ENCODE data around the gene OR5A2.
"Not testable (repeated sequence)": the region's sequence is repeated elsewhere in the genome, so short reads cannot be mapped to it uniquely, and the experiment has no call there.

Gene OR5A2

DNA sequence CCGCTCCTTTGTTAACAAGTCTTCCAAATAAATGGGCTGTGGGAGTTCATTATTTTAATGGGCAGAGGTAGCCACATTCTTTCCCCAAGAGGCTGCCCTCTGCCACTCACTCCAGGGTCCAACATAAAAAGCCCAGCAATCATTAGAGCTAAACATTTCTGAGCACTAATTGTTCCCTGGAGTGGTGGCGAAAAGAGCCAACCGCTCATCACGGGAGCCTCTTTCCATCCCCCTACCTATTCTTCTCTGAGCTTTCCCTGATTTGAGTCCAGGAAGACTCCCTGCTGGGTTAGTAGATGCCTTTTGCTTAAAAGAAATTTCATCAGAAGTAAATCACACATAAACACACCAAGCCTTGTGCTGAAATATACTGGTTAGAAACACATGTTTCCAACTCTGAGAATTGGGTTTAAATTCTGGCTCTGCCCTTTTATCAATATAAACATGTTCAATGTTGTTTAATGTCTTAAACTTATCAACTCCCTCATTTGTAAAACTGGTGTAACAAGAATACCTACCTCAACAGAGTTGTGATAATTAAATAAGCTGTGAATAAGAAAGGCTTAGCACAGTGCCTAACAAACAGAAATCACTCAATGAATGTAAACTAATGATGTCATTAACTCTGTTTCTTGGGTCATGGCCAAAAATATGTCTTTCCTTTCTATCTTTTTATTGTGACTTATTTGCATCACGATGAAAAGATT is at the start of gene OR5A2:
Gene OR5A2 (minus strand): TSS at position 53 of the 707 bp plus-strand sequence. CDS start 3,460 bp downstream, outside the sequence.
- peaks cover 2% of the 10 kb centered on the region for H3K9me3 ChIP-seq (ENCODE audit: low read length)
- H2AFZ ChIP-seq (ENCODE audit: low read depth, low read length): no peak within 1 kb of the TSS
- H3K4me3 ChIP-seq (ENCODE audit: low read length): no peak within 1 kb of the TSS
- peaks cover 16% of the 10 kb centered on the region for H3K4me1 ChIP-seq (ENCODE audit: insufficient read depth, low read length)
- H3K36me3 ChIP-seq (ENCODE audit: insufficient read depth, low read length): no peaks in the 10 kb centered on the region
- H3K27me3 ChIP-seq (ENCODE audit: insufficient read depth, low read length): no peaks in the 10 kb centered on the region

DNA sequence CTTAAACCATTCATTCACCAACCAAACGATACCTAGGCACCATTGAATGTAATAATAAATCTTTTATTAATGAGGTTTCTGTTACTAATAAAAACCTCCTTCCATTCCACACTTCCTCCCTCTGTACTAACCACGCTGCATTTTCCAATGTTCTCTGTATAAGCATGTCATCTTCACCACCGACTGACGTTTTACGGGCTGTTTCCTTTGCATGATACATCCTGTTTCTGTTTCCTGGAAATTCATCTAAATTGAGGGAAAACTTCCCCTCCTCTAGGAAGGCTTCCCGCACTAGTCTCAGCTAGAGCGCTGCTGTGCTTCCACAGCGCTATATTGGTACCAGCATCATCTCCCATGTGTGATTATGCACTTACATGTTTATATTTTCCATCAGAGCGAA is 49.0 kb upstream of the OR5A2 start:
- H3K27me3 ChIP-seq (ENCODE audit: insufficient read depth, low read length): peaks cover 2% of the 10 kb centered on the region
- H3K4me1 ChIP-seq (ENCODE audit: insufficient read depth, low read length): no peaks in the 10 kb centered on the region
- no peak overlapping the region for H3K4me3 ChIP-seq (ENCODE audit: low read length)
- H3K9me3 ChIP-seq (ENCODE audit: low read length): no peaks in the 10 kb centered on the region
- H3K36me3 ChIP-seq (ENCODE audit: insufficient read depth, low read length): no peaks in the 10 kb centered on the region
- no peak overlapping the region for H2AFZ ChIP-seq (ENCODE audit: low read depth, low read length)

GRCh38 chr11:59473015-59473414 is 46.8 kb upstream of the OR5A2 start, which contains the start of gene OR4D10:
OR4D10 (plus strand) TSS chr11:59473315; CDS start chr11:59477430, 4,115 bp downstream.
- Histone ChIP-seq H3K36me3 (ENCODE audit: insufficient read depth, low read length) (no peaks in the 10 kb centered on the region), H2AFZ (ENCODE audit: low read depth, low read length) (no peak within 1 kb of the TSS), H3K27me3 (ENCODE audit: insufficient read depth, low read length) (peaks cover 2% of the 10 kb centered on the region), H3K4me1 (ENCODE audit: insufficient read depth, low read length) (no peaks in the 10 kb centered on the region), H3K9me3 (ENCODE audit: low read length) (no peaks in the 10 kb centered on the region), H3K4me3 (ENCODE audit: low read length) (no peak within 1 kb of the TSS)

- no peaks in the 10 kb centered on the region for H3K9me3 ChIP-seq (ENCODE audit: low read length)
- no peak overlapping the region for H2AFZ ChIP-seq (ENCODE audit: low read depth, low read length)
- no peaks in the 10 kb centered on the region for H3K4me1 ChIP-seq (ENCODE audit: insufficient read depth, low read length)
- H3K36me3 ChIP-seq (ENCODE audit: insufficient read depth, low read length): no peaks in the 10 kb centered on the region
- H3K27me3 ChIP-seq (ENCODE audit: insufficient read depth, low read length): no peaks in the 10 kb centered on the region
- no peak overlapping the region for H3K4me3 ChIP-seq (ENCODE audit: low read length)
These were observed 37.0 kb upstream of the OR5A2 start for GRCh38 chr11:59463190-59463641.

- Histone ChIP-seq H3K27me3 (ENCODE audit: insufficient read depth, low read length) (no peaks in the 10 kb centered on the region), H3K4me1 (ENCODE audit: insufficient read depth, low read length) (no peaks in the 10 kb centered on the region), H3K9me3 (ENCODE audit: low read length) (no peaks in the 10 kb centered on the region), H3K36me3 (ENCODE audit: insufficient read depth, low read length) (no peaks in the 10 kb centered on the region), H3K4me3 (ENCODE audit: low read length) (no peak overlapping the region), H2AFZ (ENCODE audit: low read depth, low read length) (no peak overlapping the region)
These were observed 33.7 kb upstream of the OR5A2 start for GRCh38 chr11:59459916-59460315.

DNA sequence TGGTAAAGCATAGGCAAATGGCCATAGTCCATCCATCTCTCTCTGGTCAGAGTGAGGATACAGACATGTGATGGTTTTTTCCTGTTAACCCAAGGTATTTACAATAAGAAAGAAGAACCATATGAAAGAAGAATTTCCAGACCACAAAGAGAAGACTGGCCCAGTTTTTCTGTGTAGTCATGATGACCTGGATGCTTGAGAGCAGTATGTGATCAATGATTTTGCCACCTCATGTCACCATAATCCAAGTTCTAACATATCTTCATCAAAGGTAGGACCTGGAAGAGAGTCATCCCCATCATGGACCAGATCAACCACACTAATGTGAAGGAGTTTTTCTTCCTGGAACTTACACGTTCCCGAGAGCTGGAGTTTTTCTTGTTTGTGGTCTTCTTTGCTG is 30.4 kb upstream of the OR5A2 start, which contains the start of gene OR4D6:
Gene OR4D6 (plus strand): TSS at position 301 of the 400 bp plus-strand sequence. CDS start 0 bp downstream, at position 301.
- Histone ChIP-seq H3K9me3 (ENCODE audit: low read length) (no peaks in the 10 kb centered on the region), H3K4me3 (ENCODE audit: low read length) (no peak within 1 kb of the TSS), H2AFZ (ENCODE audit: low read depth, low read length) (no peak within 1 kb of the TSS), H3K4me1 (ENCODE audit: insufficient read depth, low read length) (no peaks in the 10 kb centered on the region), H3K27me3 (ENCODE audit: insufficient read depth, low read length) (no peaks in the 10 kb centered on the region), H3K36me3 (ENCODE audit: insufficient read depth, low read length) (no peaks in the 10 kb centered on the region)

DNA sequence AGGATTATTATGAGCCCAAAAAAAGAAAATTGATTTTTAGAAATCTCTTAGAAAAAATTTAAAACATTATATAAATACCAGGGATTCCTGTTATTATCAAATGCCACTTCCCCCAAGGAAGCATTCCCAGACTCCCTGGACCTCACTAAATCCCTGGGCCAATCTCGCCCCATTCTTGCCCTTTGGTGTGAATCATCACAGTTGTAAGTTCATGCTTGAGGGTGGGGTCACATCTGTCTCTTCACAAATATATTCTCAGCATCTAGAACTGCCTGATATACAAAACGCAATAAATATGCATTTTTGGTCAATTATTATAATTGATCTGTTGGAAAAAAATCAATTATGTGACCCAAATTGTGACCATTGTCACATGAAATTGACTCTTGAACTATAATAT is 22.3 kb upstream of the OR5A2 start:
- Histone ChIP-seq H2AFZ (ENCODE audit: low read depth, low read length) (no peak overlapping the region), H3K4me3 (ENCODE audit: low read length) (no peak overlapping the region), H3K36me3 (ENCODE audit: insufficient read depth, low read length) (no peaks in the 10 kb centered on the region), H3K4me1 (ENCODE audit: insufficient read depth, low read length) (no peaks in the 10 kb centered on the region), H3K27me3 (ENCODE audit: insufficient read depth, low read length) (no peaks in the 10 kb centered on the region), H3K9me3 (ENCODE audit: low read length) (no peaks in the 10 kb centered on the region)

DNA sequence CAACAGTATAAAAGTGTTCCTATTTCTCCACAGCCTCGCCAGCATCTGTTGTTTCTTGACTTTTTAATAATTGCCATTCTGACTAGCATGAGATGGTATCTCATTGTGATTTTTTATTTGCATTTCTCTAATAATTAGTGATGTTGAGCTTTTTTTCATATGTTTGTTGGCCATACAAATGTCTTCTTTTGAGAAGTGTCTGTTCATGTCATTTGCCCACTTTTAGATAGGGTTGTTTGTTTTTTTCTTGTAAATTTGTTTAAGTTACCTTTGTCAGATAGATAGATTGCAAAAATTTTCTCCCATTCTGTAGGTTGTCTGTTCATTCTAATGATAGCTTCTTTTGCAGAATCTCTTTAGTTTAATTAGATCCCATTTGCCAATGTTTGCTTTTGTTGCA is 19.4 kb upstream of the OR5A2 start:
- H3K36me3 ChIP-seq (ENCODE audit: insufficient read depth, low read length); H3K4me1 ChIP-seq (ENCODE audit: insufficient read depth, low read length); H3K9me3 ChIP-seq (ENCODE audit: low read length); H3K4me3 ChIP-seq (ENCODE audit: low read length); H2AFZ ChIP-seq (ENCODE audit: low read depth, low read length); H3K27me3 ChIP-seq (ENCODE audit: insufficient read depth, low read length): not testable (repeated sequence)

DNA sequence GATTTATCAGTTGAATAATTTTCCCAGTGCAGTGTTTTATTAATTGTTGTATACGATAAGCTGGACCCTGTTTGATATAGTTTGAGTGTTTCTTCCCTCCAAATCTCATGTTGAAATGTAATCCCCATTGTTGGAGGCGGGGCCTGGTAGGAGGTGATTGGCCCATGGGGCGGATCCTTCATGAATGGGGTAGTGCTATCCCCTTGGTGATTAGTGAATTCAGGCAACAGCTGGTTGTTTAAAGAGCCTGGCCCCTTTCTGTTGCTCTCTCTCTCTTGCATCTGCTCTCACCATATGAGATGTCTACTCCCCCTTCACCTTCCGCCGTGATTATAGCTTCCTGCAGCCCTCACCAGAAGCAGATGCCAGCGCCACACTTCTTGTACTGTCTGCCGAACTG is 11.6 kb upstream of the OR5A2 start:
- Histone ChIP-seq H3K36me3 (ENCODE audit: insufficient read depth, low read length) (no peaks in the 10 kb centered on the region), H3K4me3 (ENCODE audit: low read length) (no peak overlapping the region), H3K9me3 (ENCODE audit: low read length) (no peaks in the 10 kb centered on the region)

DNA sequence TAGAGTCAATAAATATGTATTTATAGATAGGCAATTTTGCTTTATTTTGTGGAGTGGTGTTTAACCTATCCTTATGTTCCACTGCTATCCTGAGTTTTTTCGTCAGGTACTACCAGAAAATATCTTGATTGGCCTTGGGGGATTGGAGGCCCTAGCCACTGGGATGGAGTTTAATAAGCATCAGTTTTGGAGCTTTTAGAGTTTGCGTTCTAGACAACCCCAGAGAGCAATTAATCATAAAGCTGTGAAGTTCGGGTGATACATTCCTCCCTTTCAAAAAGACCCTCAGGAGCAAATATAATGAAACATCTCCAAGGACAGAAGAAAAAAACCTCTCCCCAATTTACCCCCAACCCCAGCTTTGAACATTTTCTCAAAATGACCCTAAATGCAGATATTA is 10.0 kb upstream of the OR5A2 start, which contains the start of gene OR5A1:
Gene OR5A1 (plus strand): TSS at position 301 of the 400 bp plus-strand sequence. CDS start 6,700 bp downstream, outside the sequence.
- no peak within 1 kb of the TSS for H3K4me3 ChIP-seq (ENCODE audit: low read length)
- H2AFZ ChIP-seq (ENCODE audit: low read depth, low read length): no peak within 1 kb of the TSS
- H3K4me1 ChIP-seq (ENCODE audit: insufficient read depth, low read length): peaks cover 2% of the 10 kb centered on the region
- H3K36me3 ChIP-seq (ENCODE audit: insufficient read depth, low read length): no peaks in the 10 kb centered on the region
- no peaks in the 10 kb centered on the region for H3K27me3 ChIP-seq (ENCODE audit: insufficient read depth, low read length)
- H3K9me3 ChIP-seq (ENCODE audit: low read length): no peaks in the 10 kb centered on the region

More for the DNA sequence above, 11.6 kb upstream of the OR5A2 start:
- H3K4me1 ChIP-seq (ENCODE audit: insufficient read depth, low read length): peaks cover 2% of the 10 kb centered on the region
- no peak overlapping the region for H2AFZ ChIP-seq (ENCODE audit: low read depth, low read length)
- H3K27me3 ChIP-seq (ENCODE audit: insufficient read depth, low read length): no peaks in the 10 kb centered on the region

DNA sequence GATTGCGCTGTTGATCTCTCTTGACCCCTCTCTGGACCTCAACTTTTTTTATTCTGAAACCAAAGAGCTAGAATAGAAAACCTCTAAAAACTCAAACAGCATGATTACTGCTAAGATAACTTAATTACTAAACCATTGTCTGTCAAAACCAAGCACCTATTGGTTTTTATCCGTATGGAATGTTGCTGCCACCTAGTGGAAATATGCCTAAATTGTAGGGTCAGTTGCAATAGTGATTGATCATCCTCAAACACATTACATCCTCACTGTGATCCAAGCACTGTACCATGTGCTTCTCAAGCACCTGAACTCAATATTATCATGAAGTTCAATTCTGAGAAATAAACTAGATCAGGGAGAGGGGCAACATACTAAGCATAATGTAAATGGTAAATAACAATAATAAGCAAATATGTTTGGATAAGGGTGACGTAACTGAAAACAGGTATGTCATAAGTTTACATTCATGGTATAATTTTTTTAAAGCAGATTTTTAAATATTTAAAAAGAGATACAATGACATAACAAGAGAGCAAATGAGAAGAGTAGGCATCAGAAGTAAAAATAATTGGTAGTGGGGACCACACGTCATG is 3.8 kb upstream of the OR5A2 start:
- Histone ChIP-seq H2AFZ (ENCODE audit: low read depth, low read length) (no peak overlapping the region), H3K4me1 (ENCODE audit: insufficient read depth, low read length) (peaks cover 16% of the 10 kb centered on the region), H3K27me3 (ENCODE audit: insufficient read depth, low read length) (no peaks in the 10 kb centered on the region), H3K36me3 (ENCODE audit: insufficient read depth, low read length) (no peaks in the 10 kb centered on the region), H3K9me3 (ENCODE audit: low read length) (peaks cover 2% of the 10 kb centered on the region), H3K4me3 (ENCODE audit: low read length) (no peak overlapping the region)

DNA sequence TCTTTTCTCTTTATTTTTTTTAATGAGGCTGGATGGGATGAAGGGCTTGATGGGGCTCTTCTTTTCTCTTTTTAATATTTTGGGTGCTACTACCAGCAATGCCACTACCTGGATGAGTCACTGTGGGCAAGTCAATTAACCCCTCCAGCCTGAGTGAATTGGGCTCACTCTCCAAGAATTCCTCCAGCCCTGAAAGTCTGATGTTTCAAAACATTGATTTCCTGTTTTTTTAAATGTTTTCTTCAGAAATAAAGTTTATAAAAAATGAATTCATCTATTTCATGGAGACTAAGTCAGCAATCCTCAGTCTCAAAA is 812 bp upstream of the OR5A2 start:
- H2AFZ ChIP-seq (ENCODE audit: low read depth, low read length): no peak overlapping the region
- peaks cover 2% of the 10 kb centered on the region for H3K9me3 ChIP-seq (ENCODE audit: low read length)
- peaks cover 16% of the 10 kb centered on the region for H3K4me1 ChIP-seq (ENCODE audit: insufficient read depth, low read length)
- H3K4me3 ChIP-seq (ENCODE audit: low read length): no peak overlapping the region
- H3K27me3 ChIP-seq (ENCODE audit: insufficient read depth, low read length): no peaks in the 10 kb centered on the region
- H3K36me3 ChIP-seq (ENCODE audit: insufficient read depth, low read length): no peaks in the 10 kb centered on the region

DNA sequence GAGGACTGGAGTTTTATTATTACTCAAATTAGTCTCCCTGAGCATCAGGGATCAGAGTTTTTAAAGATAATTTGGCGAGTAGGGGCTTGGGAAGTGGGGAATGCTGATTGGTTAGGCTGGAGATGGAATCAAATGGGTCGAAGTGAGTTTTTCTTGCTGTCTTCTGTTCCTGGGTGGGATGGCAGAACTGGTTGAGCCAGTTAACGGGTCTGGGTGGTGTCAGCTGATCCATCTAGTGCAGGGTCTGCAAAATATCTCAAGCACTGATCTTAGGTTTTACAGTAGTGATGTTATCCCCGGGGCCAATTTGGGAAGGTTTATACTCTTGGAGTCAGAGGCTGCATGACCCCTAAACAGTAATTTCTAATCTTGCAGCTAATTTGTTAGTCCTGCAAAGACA is 1.1 kb downstream of the OR5A2 start:
- Histone ChIP-seq H3K27me3 (ENCODE audit: insufficient read depth, low read length) (no peaks in the 10 kb centered on the region), H3K9me3 (ENCODE audit: low read length) (peaks cover 2% of the 10 kb centered on the region), H3K4me3 (ENCODE audit: low read length) (no peak overlapping the region), H2AFZ (ENCODE audit: low read depth, low read length) (no peak overlapping the region), H3K4me1 (ENCODE audit: insufficient read depth, low read length) (peaks cover 16% of the 10 kb centered on the region), H3K36me3 (ENCODE audit: insufficient read depth, low read length) (no peaks in the 10 kb centered on the region)
